GM12874 (cell line): ENCODE measurements around the gene LEMD2.

Experiments used
- CTCF ChIP-seq: IDR thresholded peaks from 2 replicates; pipeline ENCODE4 v1.5.1; 2011; ENCODE audit warnings: low read depth, mild to moderate bottlenecking, control low read depth, low read length, moderate library complexity; ENCODE audit not compliant: insufficient read depth

LEMD2 gene

GRCh38 chr6:33769248-33769821 lies 19.6 kb downstream of the LEMD2 start:
- no peak for TF ChIP-seq CTCF

- TF ChIP-seq CTCF, result peak; percentile 87
Measured at GRCh38 chr6:33768644-33769120, 20.2 kb downstream of the LEMD2 start.

- TF ChIP-seq CTCF, result no peak
Measured at GRCh38 chr6:33766921-33767907, 21.7 kb downstream of the LEMD2 start.

GRCh38 chr6:33765368-33765767 lies 23.6 kb downstream of the LEMD2 start:
- no peak for TF ChIP-seq CTCF

- no peak for TF ChIP-seq CTCF
Measured at GRCh38 chr6:33764036-33764435, 24.9 kb downstream of the LEMD2 start.

- no peak for TF ChIP-seq CTCF
Measured at GRCh38 chr6:33763483-33763882, 25.4 kb downstream of the LEMD2 start.

GRCh38 chr6:33762713-33763112 lies 26.2 kb downstream of the LEMD2 start:
- no peak for TF ChIP-seq CTCF
